HepG2 (cell line): ENCODE measurements around the gene BACH2. TPM values are rescaled to one million over a fixed set of nuclear protein-coding genes. Genes with fewer than 3 reads are reported as not detected.

Experiments
- ATAC-seq: fragments of 200-7000 bp; cut with Tn5 transposase; 3 replicates; pipeline ENCODE4 v1.9.1; 2020; ENCODE audit warnings: mild to moderate bottlenecking, moderate library complexity
- BruUV-seq: library from RNA; stranded (reverse); fragments of 400-500 nt; replicated peaks from 2 replicates; lab custom pipeline; 2021; lab: Mats Ljungman, UMichigan
- CTCF ChIA-PET: fragments of 300-600 bp; formaldehyde crosslinking; extraction: SDS; loops from one replicate; lab custom pipeline; 2021; ENCODE audit warnings: low total read pairs, inconsistent platforms, low intra/inter-chr PET ratio; lab: Yijun Ruan, JAX
- POLR2A ChIA-PET: fragments of 350-600 bp; sonication (Branson Sonifier 250); formaldehyde crosslinking; loops from one replicate; lab custom pipeline; 2020; ENCODE audit warnings: antibody characterized with exemption, inconsistent platforms; lab: Yijun Ruan, JAX
- DNase-seq: peaks from one replicate; pipeline ENCODE4 v3.0.0-alpha.2; 2015; ENCODE audit warnings: low spot score
- FAIRE-seq: peaks from 3 replicates; lab custom pipeline; 2011; peaks lifted over from hg19 to GRCh38; lab: Jason Lieb, UNC
- H2AFZ ChIP-seq: one replicate; pipeline ENCODE4 v1.6.1; 2011; ENCODE audit warnings: low read length, inconsistent platforms
- H3K27ac ChIP-seq: fragments of 300-600 bp; 3 replicates; pipeline ENCODE4 v1.8.0; 2011; ENCODE audit warnings: mixed run types, mild to moderate bottlenecking, mixed read lengths, low read length, inconsistent platforms; ENCODE audit not compliant: insufficient read depth; ENCODE audit errors: extremely low read length
- H3K27me3 ChIP-seq, 2 experiments: fragments of 200-600 bp in 1 of 2; 2 replicates in 1 of 2; 3 replicates in 1 of 2; pipeline versions ENCODE4 v1.6.0 to v1.8.0; 2011; ENCODE audit warnings: low read length in 2 of 2, mild to moderate bottlenecking in 2 of 2, moderate library complexity in 2 of 2, inconsistent platforms in 1 of 2; ENCODE audit not compliant: insufficient read depth in 2 of 2, control insufficient read depth in 1 of 2
- H3K36me3 ChIP-seq, 2 experiments: fragments of 200-600 bp in 1 of 2; replicated peaks in 1 of 2; 2 replicates in 1 of 2; 3 replicates in 1 of 2; pipeline versions ENCODE4 v1.5.1 to v1.8.0; 2011; ENCODE audit warnings: low read length in 2 of 2, inconsistent platforms in 1 of 2; ENCODE audit not compliant: insufficient read depth in 2 of 2, control insufficient read depth in 1 of 2
- H3K4me1 ChIP-seq: 2 replicates; pipeline ENCODE4 v1.5.1; 2012; ENCODE audit warnings: low read length, inconsistent platforms; ENCODE audit not compliant: insufficient read depth
- H3K4me2 ChIP-seq: 2 replicates; pipeline ENCODE4 v1.6.0; 2011; ENCODE audit warnings: low read depth, low read length, inconsistent platforms
- H3K4me3 ChIP-seq, 3 experiments: fragments of 200-600 bp in 1 of 3; sonication (generic), shearing (Covaris generic) in 1 of 3; replicated peaks in 1 of 3; 2 replicates each; pipeline ENCODE4 v1.5.1; 2011 to 2016; ENCODE audit warnings: low read length in 3 of 3, inconsistent platforms in 2 of 3, low read depth in 2 of 3, mild to moderate bottlenecking in 2 of 3, control low read depth in 1 of 3, mixed read lengths in 1 of 3; ENCODE audit not compliant: insufficient read depth in 1 of 3
- H3K79me2 ChIP-seq: one replicate; pipeline ENCODE4 v1.6.1; 2011; ENCODE audit warnings: low read length, inconsistent platforms; ENCODE audit not compliant: insufficient read depth
- H3K9ac ChIP-seq: 2 replicates; pipeline ENCODE4 v1.6.0; 2011; ENCODE audit warnings: mild to moderate bottlenecking, low read depth, low read length, inconsistent platforms; ENCODE audit not compliant: insufficient read depth
- H3K9me3 ChIP-seq: 2 replicates; pipeline ENCODE4 v1.5.1; 2012; ENCODE audit warnings: mild to moderate bottlenecking, low read length
- H4K20me1 ChIP-seq: 2 replicates; pipeline ENCODE4 v1.6.0; 2011; ENCODE audit warnings: inconsistent platforms, mild to moderate bottlenecking, low read length, moderate library complexity; ENCODE audit not compliant: insufficient read depth
- ZNF460 ChIP-seq: sonication (generic); formaldehyde crosslinking; IDR thresholded peaks from 2 replicates; pipeline ENCODE4 v1.5.1; 2020; ENCODE audit warnings: missing genetic modification reagents, mild to moderate bottlenecking, borderline replicate concordance
- WGBS: methylation state at CpG from one replicate; pipeline ENCODE4 v1.1.6; 2017; ENCODE audit warnings: low lambda C conversion rate; 5-methylcytosine and 5-hydroxymethylcytosine counted together
- in situ Hi-C: cut with HindIII; loops from 2 replicates; pipeline ENCODE4 v1.10.0; 2017; ENCODE audit warnings: low pct_unique_long_range_greater_than_20kb; ENCODE audit not compliant: extremely low pct_ligation_motif_present
- intact Hi-C: fragments of 100-400 bp; cut with micrococcal nuclease; formaldehyde crosslinking; loops from one replicate; pipeline ENCODE4 v1.10.0; 2022; ENCODE audit not compliant: unreplicated experiment
- polyA plus RNA-seq, 8 experiments: library from polyadenylated mRNA; depleted of rRNA in 3 of 8; stranded (reverse) in 7 of 8; unstranded in 1 of 8; fragments of >200 nt; fragmentation: Illumina TruSeq in 4 of 8; extraction: Trizol in 4 of 8; gene quantifications; 2 replicates each; pipeline versions ENCODE4 v1.2.1 to v1.2.3, GENCODE V29; 2011 to 2016; ENCODE audit warnings: low read depth in 4 of 8, missing spikeins in 1 of 8, mixed read lengths in 1 of 8; ENCODE audit not compliant: insufficient read depth in 1 of 8
- total RNA-seq, 5 experiments: library from RNA; depleted of rRNA; stranded (reverse); fragments of >200 nt; fragmentation: Illumina TruSeq; extraction: Trizol; gene quantifications; 2 replicates each; pipeline ENCODE4 v1.2.3, GENCODE V29; 2016; ENCODE audit warnings: low read depth in 1 of 5
- TF ChIP-seq, protein P1 (sequence below): sonication (generic); formaldehyde crosslinking; conservative IDR thresholded peaks from 2 replicates; pipeline ENCODE4 v1.4.0; 2020; ENCODE audit warnings: missing genetic modification reagents
- TF ChIP-seq, protein P2 (sequence below), 2 experiments: fragments of 450-650 bp in 1 of 2; sonication (generic) in 1 of 2; formaldehyde crosslinking; IDR thresholded peaks; 2 replicates each; pipeline versions ENCODE4 v1.5.0 to v1.8.0; 2020 to 2022; ENCODE audit warnings: mild to moderate bottlenecking in 1 of 2, missing genetic modification reagents in 1 of 2

Gene BACH2
- total and polyA plus RNA-seq, 2 of the 13 experiments (the other 11 are each of a cell fraction or from before 2014, with no cell fraction given), result 0.01 TPM; not detected in 1

DNA sequence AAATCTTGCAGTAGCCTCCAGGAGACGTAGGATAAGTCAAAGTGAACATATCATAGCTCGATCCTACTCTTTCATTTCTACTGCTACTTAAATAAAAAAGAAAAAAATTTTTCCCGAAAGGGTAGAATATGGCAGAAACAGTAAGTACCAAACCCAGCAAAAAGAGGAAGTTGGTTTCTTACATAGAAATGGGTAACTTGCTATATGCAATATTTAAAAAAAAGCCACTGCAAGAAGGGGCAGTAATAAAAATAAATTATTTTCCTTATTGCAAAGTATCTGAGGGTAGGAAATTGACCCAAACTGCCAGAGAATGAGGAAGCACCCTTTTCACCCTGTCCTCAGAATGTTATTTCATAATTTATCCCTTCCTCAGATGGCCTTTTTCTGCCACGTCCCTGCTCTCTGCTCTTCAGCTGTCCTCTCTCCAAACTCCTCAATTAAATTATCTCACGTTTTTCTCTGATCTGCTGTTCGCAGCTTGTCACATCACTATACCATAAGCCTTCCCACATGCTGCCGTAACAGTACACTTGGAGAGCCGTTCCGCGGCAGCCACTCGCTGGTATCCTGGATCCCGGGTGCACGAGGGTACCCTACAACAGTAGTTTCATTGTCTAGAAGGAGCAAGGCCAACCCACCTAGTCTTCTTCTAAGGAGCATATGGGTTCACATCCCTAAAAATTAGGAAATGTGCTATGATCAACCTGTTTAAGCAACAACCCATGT, 149.6 kb downstream of the BACH2 start:
- Histone ChIP-seq H3K36me3 (no peaks in the 10 kb centered on the region), H3K9ac (no peak overlapping the region), H3K27me3 (no peaks in the 10 kb centered on the region; a peak in 2 of 5 replicates)
- TF ChIP-seq, protein P1, sequence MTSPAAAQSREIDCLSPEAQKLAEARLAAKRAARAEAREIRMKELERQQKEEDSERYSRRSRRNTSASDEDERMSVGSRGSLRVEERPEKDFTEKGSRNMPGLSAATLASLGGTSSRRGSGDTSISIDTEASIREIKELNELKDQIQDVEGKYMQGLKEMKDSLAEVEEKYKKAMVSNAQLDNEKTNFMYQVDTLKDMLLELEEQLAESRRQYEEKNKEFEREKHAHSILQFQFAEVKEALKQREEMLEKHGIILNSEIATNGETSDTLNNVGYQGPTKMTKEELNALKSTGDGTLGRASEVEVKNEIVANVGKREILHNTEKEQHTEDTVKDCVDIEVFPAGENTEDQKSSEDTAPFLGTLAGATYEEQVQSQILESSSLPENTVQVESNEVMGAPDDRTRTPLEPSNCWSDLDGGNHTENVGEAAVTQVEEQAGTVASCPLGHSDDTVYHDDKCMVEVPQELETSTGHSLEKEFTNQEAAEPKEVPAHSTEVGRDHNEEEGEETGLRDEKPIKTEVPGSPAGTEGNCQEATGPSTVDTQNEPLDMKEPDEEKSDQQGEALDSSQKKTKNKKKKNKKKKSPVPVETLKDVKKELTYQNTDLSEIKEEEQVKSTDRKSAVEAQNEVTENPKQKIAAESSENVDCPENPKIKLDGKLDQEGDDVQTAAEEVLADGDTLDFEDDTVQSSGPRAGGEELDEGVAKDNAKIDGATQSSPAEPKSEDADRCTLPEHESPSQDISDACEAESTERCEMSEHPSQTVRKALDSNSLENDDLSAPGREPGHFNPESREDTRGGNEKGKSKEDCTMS (CRISPR knock-in tag), result no peak
- TF ChIP-seq, protein P2, sequence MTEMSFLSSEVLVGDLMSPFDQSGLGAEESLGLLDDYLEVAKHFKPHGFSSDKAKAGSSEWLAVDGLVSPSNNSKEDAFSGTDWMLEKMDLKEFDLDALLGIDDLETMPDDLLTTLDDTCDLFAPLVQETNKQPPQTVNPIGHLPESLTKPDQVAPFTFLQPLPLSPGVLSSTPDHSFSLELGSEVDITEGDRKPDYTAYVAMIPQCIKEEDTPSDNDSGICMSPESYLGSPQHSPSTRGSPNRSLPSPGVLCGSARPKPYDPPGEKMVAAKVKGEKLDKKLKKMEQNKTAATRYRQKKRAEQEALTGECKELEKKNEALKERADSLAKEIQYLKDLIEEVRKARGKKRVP (CRISPR knock-in tag; IDR thresholded peaks at IDR 0.05), result no peak
- no peak for TF ChIP-seq ZNF460 (CRISPR knock-in tag)
- TF ChIP-seq, all 625 proteins: peak for 0
- Histone ChIP-seq H3K27ac (no peak overlapping the region), H3K4me1 (peaks cover 8% of the 10 kb centered on the region; the same call in 1 of the 2 replicates), H3K79me2 (no peaks in the 10 kb centered on the region), H3K4me2 (no peak overlapping the region), H4K20me1 (no peaks in the 10 kb centered on the region), H3K4me3 (no peak overlapping the region), H3K9me3 (no peaks in the 10 kb centered on the region), H2AFZ (no peak overlapping the region)
- intact Hi-C loops (no loop called here), in situ Hi-C loops (no loop called here)
- ChIA-PET POLR2A (no interaction called here), CTCF (no interaction called here)
- ATAC-seq (no peak), FAIRE-seq (no peak), DNase-seq (no peak)
- BruUV-seq, result no TSS peak
- WGBS, result 39% methylated on average over 13 of the region's 13 CpGs
